ENCODE data around the gene HES7.
"Not testable (repeated sequence)": the region's sequence is repeated elsewhere in the genome, so short reads cannot be mapped to it uniquely, and the experiment has no call there.

HES7 gene

GRCh38 chr17:8121681-8122421, 2.1 kb downstream of the HES7 start:
- DNase-seq, result peak in 1 of 2 experiments; percentile 79

- no peak for DNase-seq
Measured at GRCh38 chr17:8121407-8121680, 2.6 kb downstream of the HES7 start.

GRCh38 chr17:8120520-8121406, 3.1 kb downstream of the HES7 start:
- peak; percentile 62 to 81 for DNase-seq

- peak; percentile 81 to 84 for DNase-seq
Measured at GRCh38 chr17:8119581-8120519, 4.1 kb downstream of the HES7 start.

- peak; percentile 42 to 87 for DNase-seq
Measured at GRCh38 chr17:8118769-8119580, 4.9 kb downstream of the HES7 start.

- peak in 1 of 2 experiments; percentile 45 for DNase-seq
Measured at GRCh38 chr17:8117980-8118768, 5.7 kb downstream of the HES7 start, which contains the start of gene ALOXE3. Gene ALOXE3, minus strand, starts transcription at chr17:8118514. Its CDS starts 524 bp downstream, at chr17:8117990.

GRCh38 chr17:8117367-8117979, 6.4 kb downstream of the HES7 start:
- DNase-seq, result peak in 1 of 2 experiments; percentile 2

- DNase-seq, result no peak
Measured at GRCh38 chr17:8116776-8117175, 7.1 kb downstream of the HES7 start.

- DNase-seq, result no peak
Measured at GRCh38 chr17:8110907-8111306, 13.0 kb downstream of the HES7 start.

- no peak for DNase-seq
Measured at GRCh38 chr17:8110456-8110804, 13.5 kb downstream of the HES7 start.

- DNase-seq, result peak; percentile 20 to 73
Measured at GRCh38 chr17:8109661-8110455, 14.0 kb downstream of the HES7 start.

- DNase-seq, result no peak
Measured at GRCh38 chr17:8108972-8109660, 14.8 kb downstream of the HES7 start.

GRCh38 chr17:8106980-8107379, 16.9 kb downstream of the HES7 start:
- DNase-seq, result not testable (repeated sequence)

GRCh38 chr17:8105957-8106398, 17.9 kb downstream of the HES7 start:
- no peak for DNase-seq

- no peak for DNase-seq
Measured at GRCh38 chr17:8104911-8105310, 19.0 kb downstream of the HES7 start.

- no peak for DNase-seq
Measured at GRCh38 chr17:8103549-8103948, 20.4 kb downstream of the HES7 start.

GRCh38 chr17:8101721-8102120, 22.2 kb downstream of the HES7 start:
- DNase-seq, result no peak

GRCh38 chr17:8100763-8101162, 23.1 kb downstream of the HES7 start:
- no peak for DNase-seq

- no peak for DNase-seq
Measured at GRCh38 chr17:8100111-8100510, 23.8 kb downstream of the HES7 start.
